H1 (cell line): ENCODE measurements around the gene NXPE1. TPM values are rescaled to one million over a fixed set of nuclear protein-coding genes. Genes with fewer than 3 reads are reported as not detected.

Source experiments
- CHD1 ChIP-seq: IDR thresholded peaks from 2 replicates; pipeline ENCODE4 v1.6.1; 2012; ENCODE audit warnings: low read depth, low read length, improper control_type of control experiment
- SP1 ChIP-seq: IDR thresholded peaks from 2 replicates; pipeline ENCODE4 v1.6.1; 2011; ENCODE audit warnings: low read depth, low read length
- polyA plus RNA-seq, 7 experiments: library from polyadenylated mRNA; depleted of rRNA in 3 of 7; stranded (reverse) in 5 of 7; unstranded in 2 of 7; fragments of >200 nt in 5 of 7; fragments of 200-250 nt in 2 of 7; gene quantifications; 1 replicate in 5 of 7; 2 replicates in 1 of 7; 4 replicates in 1 of 7; pipeline versions ENCODE4 v1.2.1 to v1.2.3, GENCODE V29; 2011 to 2013; ENCODE audit warnings: missing spikeins in 2 of 7, mixed read lengths in 2 of 7
- total RNA-seq: library from RNA; stranded (reverse); fragmentation: NEBNext Ultra II Directional; extraction: Animal tissue kit (Norgen Biotek cat#: 25700); gene quantifications from 2 replicates; pipeline ENCODE4 v1.2.1, GENCODE V29; 2021
- TF ChIP-seq, protein P1 (sequence below): fragments of 300-600 bp; sonication (generic); IDR thresholded peaks from 2 replicates; pipeline ENCODE4 v1.7.1; 2012; ENCODE audit warnings: low read length, moderate library complexity, mild to moderate bottlenecking, inconsistent platforms; ENCODE audit not compliant: insufficient replicate concordance

The NXPE1 gene
- total and polyA plus RNA-seq, 2 of the 8 experiments (the other 6 are each of a cell fraction or from before 2014, with no cell fraction given) = not detected

- TF ChIP-seq, protein P1, sequence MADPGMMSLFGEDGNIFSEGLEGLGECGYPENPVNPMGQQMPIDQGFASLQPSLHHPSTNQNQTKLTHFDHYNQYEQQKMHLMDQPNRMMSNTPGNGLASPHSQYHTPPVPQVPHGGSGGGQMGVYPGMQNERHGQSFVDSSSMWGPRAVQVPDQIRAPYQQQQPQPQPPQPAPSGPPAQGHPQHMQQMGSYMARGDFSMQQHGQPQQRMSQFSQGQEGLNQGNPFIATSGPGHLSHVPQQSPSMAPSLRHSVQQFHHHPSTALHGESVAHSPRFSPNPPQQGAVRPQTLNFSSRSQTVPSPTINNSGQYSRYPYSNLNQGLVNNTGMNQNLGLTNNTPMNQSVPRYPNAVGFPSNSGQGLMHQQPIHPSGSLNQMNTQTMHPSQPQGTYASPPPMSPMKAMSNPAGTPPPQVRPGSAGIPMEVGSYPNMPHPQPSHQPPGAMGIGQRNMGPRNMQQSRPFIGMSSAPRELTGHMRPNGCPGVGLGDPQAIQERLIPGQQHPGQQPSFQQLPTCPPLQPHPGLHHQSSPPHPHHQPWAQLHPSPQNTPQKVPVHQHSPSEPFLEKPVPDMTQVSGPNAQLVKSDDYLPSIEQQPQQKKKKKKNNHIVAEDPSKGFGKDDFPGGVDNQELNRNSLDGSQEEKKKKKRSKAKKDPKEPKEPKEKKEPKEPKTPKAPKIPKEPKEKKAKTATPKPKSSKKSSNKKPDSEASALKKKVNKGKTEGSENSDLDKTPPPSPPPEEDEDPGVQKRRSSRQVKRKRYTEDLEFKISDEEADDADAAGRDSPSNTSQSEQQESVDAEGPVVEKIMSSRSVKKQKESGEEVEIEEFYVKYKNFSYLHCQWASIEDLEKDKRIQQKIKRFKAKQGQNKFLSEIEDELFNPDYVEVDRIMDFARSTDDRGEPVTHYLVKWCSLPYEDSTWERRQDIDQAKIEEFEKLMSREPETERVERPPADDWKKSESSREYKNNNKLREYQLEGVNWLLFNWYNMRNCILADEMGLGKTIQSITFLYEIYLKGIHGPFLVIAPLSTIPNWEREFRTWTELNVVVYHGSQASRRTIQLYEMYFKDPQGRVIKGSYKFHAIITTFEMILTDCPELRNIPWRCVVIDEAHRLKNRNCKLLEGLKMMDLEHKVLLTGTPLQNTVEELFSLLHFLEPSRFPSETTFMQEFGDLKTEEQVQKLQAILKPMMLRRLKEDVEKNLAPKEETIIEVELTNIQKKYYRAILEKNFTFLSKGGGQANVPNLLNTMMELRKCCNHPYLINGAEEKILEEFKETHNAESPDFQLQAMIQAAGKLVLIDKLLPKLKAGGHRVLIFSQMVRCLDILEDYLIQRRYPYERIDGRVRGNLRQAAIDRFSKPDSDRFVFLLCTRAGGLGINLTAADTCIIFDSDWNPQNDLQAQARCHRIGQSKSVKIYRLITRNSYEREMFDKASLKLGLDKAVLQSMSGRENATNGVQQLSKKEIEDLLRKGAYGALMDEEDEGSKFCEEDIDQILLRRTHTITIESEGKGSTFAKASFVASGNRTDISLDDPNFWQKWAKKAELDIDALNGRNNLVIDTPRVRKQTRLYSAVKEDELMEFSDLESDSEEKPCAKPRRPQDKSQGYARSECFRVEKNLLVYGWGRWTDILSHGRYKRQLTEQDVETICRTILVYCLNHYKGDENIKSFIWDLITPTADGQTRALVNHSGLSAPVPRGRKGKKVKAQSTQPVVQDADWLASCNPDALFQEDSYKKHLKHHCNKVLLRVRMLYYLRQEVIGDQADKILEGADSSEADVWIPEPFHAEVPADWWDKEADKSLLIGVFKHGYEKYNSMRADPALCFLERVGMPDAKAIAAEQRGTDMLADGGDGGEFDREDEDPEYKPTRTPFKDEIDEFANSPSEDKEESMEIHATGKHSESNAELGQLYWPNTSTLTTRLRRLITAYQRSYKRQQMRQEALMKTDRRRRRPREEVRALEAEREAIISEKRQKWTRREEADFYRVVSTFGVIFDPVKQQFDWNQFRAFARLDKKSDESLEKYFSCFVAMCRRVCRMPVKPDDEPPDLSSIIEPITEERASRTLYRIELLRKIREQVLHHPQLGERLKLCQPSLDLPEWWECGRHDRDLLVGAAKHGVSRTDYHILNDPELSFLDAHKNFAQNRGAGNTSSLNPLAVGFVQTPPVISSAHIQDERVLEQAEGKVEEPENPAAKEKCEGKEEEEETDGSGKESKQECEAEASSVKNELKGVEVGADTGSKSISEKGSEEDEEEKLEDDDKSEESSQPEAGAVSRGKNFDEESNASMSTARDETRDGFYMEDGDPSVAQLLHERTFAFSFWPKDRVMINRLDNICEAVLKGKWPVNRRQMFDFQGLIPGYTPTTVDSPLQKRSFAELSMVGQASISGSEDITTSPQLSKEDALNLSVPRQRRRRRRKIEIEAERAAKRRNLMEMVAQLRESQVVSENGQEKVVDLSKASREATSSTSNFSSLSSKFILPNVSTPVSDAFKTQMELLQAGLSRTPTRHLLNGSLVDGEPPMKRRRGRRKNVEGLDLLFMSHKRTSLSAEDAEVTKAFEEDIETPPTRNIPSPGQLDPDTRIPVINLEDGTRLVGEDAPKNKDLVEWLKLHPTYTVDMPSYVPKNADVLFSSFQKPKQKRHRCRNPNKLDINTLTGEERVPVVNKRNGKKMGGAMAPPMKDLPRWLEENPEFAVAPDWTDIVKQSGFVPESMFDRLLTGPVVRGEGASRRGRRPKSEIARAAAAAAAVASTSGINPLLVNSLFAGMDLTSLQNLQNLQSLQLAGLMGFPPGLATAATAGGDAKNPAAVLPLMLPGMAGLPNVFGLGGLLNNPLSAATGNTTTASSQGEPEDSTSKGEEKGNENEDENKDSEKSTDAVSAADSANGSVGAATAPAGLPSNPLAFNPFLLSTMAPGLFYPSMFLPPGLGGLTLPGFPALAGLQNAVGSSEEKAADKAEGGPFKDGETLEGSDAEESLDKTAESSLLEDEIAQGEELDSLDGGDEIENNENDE = no peak
- TF ChIP-seq SP1 (no peak), CHD1 (no peak)
Observed at GRCh38 chr11:114563077-114563476, 3.4 kb upstream of the NXPE1 start (continued).
